ENCODE measurements around the gene CRY2.

Gene CRY2

GRCh38 chr11:45907911-45908370, 60.7 kb downstream of the CRY2 start:
- Histone ChIP-seq H3K4me1 (ENCODE audit: control insufficient read depth, insufficient read depth, low read length) (no peaks in the 10 kb centered on the region), H3K36me3 (ENCODE audit: control insufficient read depth, insufficient read depth, low read length) (peaks cover 29% of the 10 kb centered on the region), H3K27me3 (ENCODE audit: control insufficient read depth, insufficient read depth, low read length) (no peaks in the 10 kb centered on the region), H3K4me3 (ENCODE audit: low read depth, low read length) (no peak overlapping the region), H3K9ac (ENCODE audit: low read depth, low read length) (no peak overlapping the region), H3K9me3 (ENCODE audit: control insufficient read depth, insufficient read depth, low read length) (no peaks in the 10 kb centered on the region)

DNA sequence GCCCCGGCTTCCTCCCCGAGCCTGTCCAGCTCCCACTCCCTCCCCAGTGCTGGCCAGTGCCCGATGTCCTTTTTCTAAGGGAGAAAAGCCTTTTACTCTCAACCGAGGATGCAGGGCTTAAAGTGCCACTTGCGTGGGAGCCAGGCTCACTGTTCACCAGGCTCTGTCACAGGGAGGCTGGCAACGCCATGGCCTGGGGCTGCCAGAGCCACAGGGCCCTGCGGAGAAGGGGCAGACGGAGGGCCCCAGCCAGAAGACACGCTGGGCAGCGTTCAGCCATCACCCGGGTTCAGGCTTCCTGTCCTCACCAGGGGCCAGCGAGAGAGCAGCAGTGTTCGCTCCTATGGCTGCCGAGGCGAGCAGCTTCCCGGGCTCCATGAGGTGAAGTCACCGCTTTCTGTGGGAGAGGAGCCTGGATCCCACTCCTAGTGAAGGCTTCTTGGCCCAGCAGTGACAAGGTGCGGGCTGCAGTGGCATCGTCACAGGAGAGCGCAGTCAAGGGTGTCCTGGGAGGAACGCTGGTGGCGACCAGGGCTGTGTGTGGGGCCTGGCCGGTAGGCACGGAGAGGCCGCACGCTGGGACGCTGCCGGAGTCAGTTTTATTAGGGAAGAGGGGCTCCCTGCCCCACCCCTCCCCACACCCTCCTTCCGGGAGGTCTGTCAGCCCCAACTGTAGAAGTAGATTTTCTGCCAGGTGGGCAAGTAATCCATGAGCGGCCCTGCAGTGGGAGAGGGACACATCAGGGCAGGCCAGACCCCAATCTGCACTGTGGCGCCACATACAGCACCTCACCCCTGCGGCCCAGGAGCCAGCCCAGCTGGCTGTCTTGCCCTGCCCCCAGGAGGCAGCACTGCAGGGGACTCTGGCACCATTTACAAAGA, 62.6 kb downstream of the CRY2 start:
- Histone ChIP-seq H3K4me1 (ENCODE audit: control insufficient read depth, insufficient read depth, low read length) (no peaks in the 10 kb centered on the region), H3K27me3 (ENCODE audit: control insufficient read depth, insufficient read depth, low read length) (no peaks in the 10 kb centered on the region), H3K9me3 (ENCODE audit: control insufficient read depth, insufficient read depth, low read length) (no peaks in the 10 kb centered on the region), H3K4me3 (ENCODE audit: low read depth, low read length) (no peak overlapping the region), H3K36me3 (ENCODE audit: control insufficient read depth, insufficient read depth, low read length) (peaks cover 31% of the 10 kb centered on the region), H3K9ac (ENCODE audit: low read depth, low read length) (no peak overlapping the region)

GRCh38 chr11:45910623-45911022, 63.3 kb downstream of the CRY2 start:
- Histone ChIP-seq H3K9ac (ENCODE audit: low read depth, low read length) (no peak overlapping the region), H3K9me3 (ENCODE audit: control insufficient read depth, insufficient read depth, low read length) (no peaks in the 10 kb centered on the region), H3K4me3 (ENCODE audit: low read depth, low read length) (no peak overlapping the region), H3K27me3 (ENCODE audit: control insufficient read depth, insufficient read depth, low read length) (no peaks in the 10 kb centered on the region), H3K36me3 (ENCODE audit: control insufficient read depth, insufficient read depth, low read length) (peaks cover 32% of the 10 kb centered on the region), H3K4me1 (ENCODE audit: control insufficient read depth, insufficient read depth, low read length) (no peaks in the 10 kb centered on the region)

- H3K4me1 ChIP-seq (ENCODE audit: control insufficient read depth, insufficient read depth, low read length) = peaks cover 3% of the 10 kb centered on the region
- H3K9me3 ChIP-seq (ENCODE audit: control insufficient read depth, insufficient read depth, low read length) = no peaks in the 10 kb centered on the region
- H3K27me3 ChIP-seq (ENCODE audit: control insufficient read depth, insufficient read depth, low read length) = no peaks in the 10 kb centered on the region
- H3K4me3 ChIP-seq (ENCODE audit: low read depth, low read length) = no peak overlapping the region
- no peak overlapping the region for H3K9ac ChIP-seq (ENCODE audit: low read depth, low read length)
- peaks cover 32% of the 10 kb centered on the region for H3K36me3 ChIP-seq (ENCODE audit: control insufficient read depth, insufficient read depth, low read length)
Measured at GRCh38 chr11:45913514-45913913, 66.2 kb downstream of the CRY2 start.

GRCh38 chr11:45913942-45914635, 66.8 kb downstream of the CRY2 start:
- Histone ChIP-seq H3K4me1 (ENCODE audit: control insufficient read depth, insufficient read depth, low read length) (peaks cover 6% of the 10 kb centered on the region), H3K27me3 (ENCODE audit: control insufficient read depth, insufficient read depth, low read length) (no peaks in the 10 kb centered on the region), H3K36me3 (ENCODE audit: control insufficient read depth, insufficient read depth, low read length) (peaks cover 32% of the 10 kb centered on the region), H3K9me3 (ENCODE audit: control insufficient read depth, insufficient read depth, low read length) (no peaks in the 10 kb centered on the region), H3K9ac (ENCODE audit: low read depth, low read length) (no peak overlapping the region), H3K4me3 (ENCODE audit: low read depth, low read length) (no peak overlapping the region)

DNA sequence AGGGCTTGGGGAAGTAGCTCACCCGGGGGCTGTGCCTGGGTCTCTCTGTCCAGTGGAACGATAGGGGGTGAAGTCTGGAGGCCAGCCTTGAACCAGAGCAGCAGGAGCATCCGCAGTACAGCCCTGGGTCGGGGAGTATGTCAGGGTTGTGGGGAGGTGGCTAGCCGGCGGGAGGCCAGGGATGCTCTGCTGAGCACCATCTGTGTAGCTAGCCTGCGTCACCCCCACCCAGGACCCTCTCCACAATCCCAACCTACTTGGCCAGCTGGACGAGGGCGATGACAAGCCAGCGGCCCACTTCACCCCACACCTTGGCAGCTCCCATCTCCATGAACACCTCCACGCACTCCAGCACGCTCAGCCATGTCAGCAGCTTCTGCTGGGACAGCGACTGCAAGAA, 68.2 kb downstream of the CRY2 start:
- Histone ChIP-seq H3K4me1 (ENCODE audit: control insufficient read depth, insufficient read depth, low read length) (peaks cover 15% of the 10 kb centered on the region), H3K36me3 (ENCODE audit: control insufficient read depth, insufficient read depth, low read length) (peaks cover 32% of the 10 kb centered on the region), H3K9me3 (ENCODE audit: control insufficient read depth, insufficient read depth, low read length) (no peaks in the 10 kb centered on the region), H3K27me3 (ENCODE audit: control insufficient read depth, insufficient read depth, low read length) (peaks cover 4% of the 10 kb centered on the region), H3K4me3 (ENCODE audit: low read depth, low read length) (no peak overlapping the region), H3K9ac (ENCODE audit: low read depth, low read length) (no peak overlapping the region)

- Histone ChIP-seq H3K36me3 (ENCODE audit: control insufficient read depth, insufficient read depth, low read length) (peaks cover 23% of the 10 kb centered on the region), H3K4me1 (ENCODE audit: control insufficient read depth, insufficient read depth, low read length) (peaks cover 26% of the 10 kb centered on the region), H3K9me3 (ENCODE audit: control insufficient read depth, insufficient read depth, low read length) (no peaks in the 10 kb centered on the region), H3K4me3 (ENCODE audit: low read depth, low read length) (peak overlapping the region; percentile 95), H3K27me3 (ENCODE audit: control insufficient read depth, insufficient read depth, low read length) (peaks cover 13% of the 10 kb centered on the region), H3K9ac (ENCODE audit: low read depth, low read length) (peak overlapping the region; percentile 56)
Measured at GRCh38 chr11:45917286-45917622, 70.0 kb downstream of the CRY2 start.

DNA sequence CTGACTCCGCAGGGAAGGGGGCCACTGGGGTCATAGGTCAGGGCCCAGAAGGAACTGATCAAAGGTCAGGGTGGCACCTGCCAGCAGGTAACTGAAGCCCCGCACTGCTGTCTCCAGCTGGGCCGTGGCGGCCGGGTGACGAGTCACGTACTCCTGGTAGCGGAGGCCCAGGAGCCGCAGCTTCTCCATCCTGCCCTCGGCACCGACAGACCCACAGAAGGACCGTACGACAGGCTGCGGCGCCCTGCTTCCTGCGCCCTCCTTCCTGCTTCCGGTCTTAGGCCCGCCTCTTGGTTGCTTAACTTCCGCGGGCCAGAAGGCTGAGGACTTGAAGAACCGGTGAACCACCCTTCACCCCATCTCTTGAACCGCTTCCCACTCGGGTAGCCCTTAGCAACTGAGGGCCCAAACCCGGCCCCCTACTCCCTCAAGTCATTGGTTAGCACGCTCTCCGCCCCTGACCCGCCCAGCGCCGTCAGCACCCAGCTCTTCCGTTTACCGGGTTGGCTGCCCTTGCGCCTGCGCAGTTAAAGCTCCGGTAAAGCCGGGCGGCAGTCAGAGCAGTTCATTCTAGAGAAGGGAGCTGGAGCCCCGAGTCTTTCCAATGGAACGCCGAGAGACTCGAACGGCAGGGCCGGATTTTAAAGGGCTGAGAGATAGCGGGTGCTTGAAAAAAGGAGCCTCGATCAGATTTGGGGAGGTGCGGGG, 70.5 kb downstream of the CRY2 start, which contains the start of gene PEX16:
TSS of gene PEX16 (minus strand) at position 255 of the 708 bp plus-strand sequence. CDS start at position 189, 66 bp downstream.
- Histone ChIP-seq H3K36me3 (ENCODE audit: control insufficient read depth, insufficient read depth, low read length) (peaks cover 23% of the 10 kb centered on the region), H3K4me1 (ENCODE audit: control insufficient read depth, insufficient read depth, low read length) (peaks cover 26% of the 10 kb centered on the region), H3K9me3 (ENCODE audit: control insufficient read depth, insufficient read depth, low read length) (no peaks in the 10 kb centered on the region), H3K9ac (ENCODE audit: low read depth, low read length) (peak within 1 kb of the TSS; percentile 70), H3K27me3 (ENCODE audit: control insufficient read depth, insufficient read depth, low read length) (peaks cover 13% of the 10 kb centered on the region), H3K4me3 (ENCODE audit: low read depth, low read length) (peak within 1 kb of the TSS; percentile 95)

DNA sequence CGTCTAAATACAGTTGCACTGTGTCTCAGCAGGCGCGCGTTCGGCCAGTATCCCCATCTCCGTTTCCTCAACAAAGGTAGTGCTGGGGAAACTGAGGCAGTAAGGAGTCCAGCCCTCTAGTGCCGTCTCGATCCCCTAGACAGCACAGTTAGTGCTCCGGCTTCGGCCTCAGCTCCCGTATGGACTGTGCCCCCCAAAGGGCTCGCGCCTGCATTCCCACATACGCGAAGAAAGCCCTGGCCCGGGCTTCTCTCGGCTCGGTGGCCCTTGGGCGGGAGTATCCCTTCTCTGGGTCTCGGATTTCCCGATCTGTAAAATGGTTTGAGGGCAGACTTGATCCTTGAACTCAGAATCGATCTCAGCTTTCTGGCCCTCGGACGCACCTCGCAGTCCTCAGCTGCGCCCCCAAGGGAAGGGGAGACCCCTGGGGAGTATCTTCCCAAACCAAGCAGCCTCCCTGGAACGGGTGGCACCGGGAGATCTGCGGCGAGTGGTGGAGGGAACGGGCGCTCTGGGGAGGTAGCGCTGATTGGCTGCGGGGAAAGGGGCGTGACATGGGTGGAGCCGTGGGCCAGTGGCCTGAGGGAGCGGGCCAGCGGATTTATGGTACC, 71.2 kb downstream of the CRY2 start:
- Histone ChIP-seq H3K9ac (ENCODE audit: low read depth, low read length) (peak overlapping the region; percentile 70), H3K9me3 (ENCODE audit: control insufficient read depth, insufficient read depth, low read length) (no peaks in the 10 kb centered on the region), H3K4me3 (ENCODE audit: low read depth, low read length) (peak overlapping the region; percentile 95), H3K4me1 (ENCODE audit: control insufficient read depth, insufficient read depth, low read length) (peaks cover 26% of the 10 kb centered on the region), H3K27me3 (ENCODE audit: control insufficient read depth, insufficient read depth, low read length) (peaks cover 13% of the 10 kb centered on the region), H3K36me3 (ENCODE audit: control insufficient read depth, insufficient read depth, low read length) (peaks cover 19% of the 10 kb centered on the region)

DNA sequence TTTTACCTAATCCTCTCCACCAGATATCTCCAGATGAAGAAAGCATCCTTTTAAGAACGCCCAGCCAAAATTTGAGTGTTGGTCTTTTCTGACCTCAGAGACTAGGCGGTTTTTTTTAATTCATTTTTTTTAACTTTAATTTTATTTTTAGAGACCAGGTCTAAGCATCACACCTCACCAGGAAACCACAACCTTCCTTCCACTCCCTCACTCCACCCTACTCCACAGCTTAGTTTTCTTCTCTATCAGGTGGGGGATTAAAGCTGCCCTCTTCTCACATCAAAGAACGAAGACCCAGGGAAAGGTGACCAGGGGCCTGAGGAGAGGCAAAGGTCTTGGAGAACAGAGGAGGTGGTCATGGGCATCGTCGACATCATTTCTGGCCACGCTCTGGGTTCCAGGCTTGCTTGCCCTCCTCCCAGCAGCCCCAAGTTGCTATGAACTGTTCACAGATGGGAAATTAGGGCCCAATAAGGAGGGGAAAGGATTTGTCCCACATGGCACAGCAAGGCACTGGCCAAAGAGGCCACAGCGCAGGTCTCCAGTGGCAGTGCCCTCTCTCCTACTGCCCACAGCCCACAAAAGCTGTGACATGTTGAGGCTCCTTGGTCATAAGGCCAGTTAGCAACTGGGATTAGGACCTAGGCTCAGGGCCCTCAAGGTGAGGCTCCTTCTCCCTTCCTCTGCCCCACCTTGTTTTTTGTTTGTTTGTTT, 71.8 kb downstream of the CRY2 start:
- Histone ChIP-seq H3K27me3 (ENCODE audit: control insufficient read depth, insufficient read depth, low read length) (peaks cover 13% of the 10 kb centered on the region), H3K4me3 (ENCODE audit: low read depth, low read length) (peak overlapping the region; percentile 95), H3K4me1 (ENCODE audit: control insufficient read depth, insufficient read depth, low read length) (peaks cover 26% of the 10 kb centered on the region), H3K9me3 (ENCODE audit: control insufficient read depth, insufficient read depth, low read length) (no peaks in the 10 kb centered on the region), H3K9ac (ENCODE audit: low read depth, low read length) (no peak overlapping the region), H3K36me3 (ENCODE audit: control insufficient read depth, insufficient read depth, low read length) (peaks cover 14% of the 10 kb centered on the region)
